ENCODE results near the gene ANO5. TPM values are rescaled to one million over a fixed set of nuclear protein-coding genes. Genes with fewer than 3 reads are reported as not detected.

Gene ANO5
- total RNA-seq, 1 experiment from 2014 or later: not detected

GRCh38 chr11:22173532-22173931 is 19.4 kb upstream of the ANO5 start:
- H3K27me3 ChIP-seq (replicated peaks; ENCODE audit: control insufficient read depth, insufficient read depth, low read length): no peaks in the 10 kb centered on the region
- Mint-ChIP-seq H3K4me3 (ENCODE audit: unreplicated experiment) (no peak overlapping the region), H3K36me3 (ENCODE audit: insufficient read depth, unreplicated experiment) (no peaks in the 10 kb centered on the region), H3K27me3 (ENCODE audit: insufficient read depth, unreplicated experiment) (peaks cover 4% of the 10 kb centered on the region), H3K27ac (ENCODE audit: unreplicated experiment) (no peak overlapping the region), H3K9me3 (ENCODE audit: unreplicated experiment) (no peaks in the 10 kb centered on the region), H3K4me1 (ENCODE audit: low read depth, unreplicated experiment) (no peaks in the 10 kb centered on the region)
- POLR2A ChIA-PET: no interaction called here
- CTCF ChIA-PET: no interaction called here
- intact Hi-C loops (cut with micrococcal nuclease; ENCODE audit: unreplicated experiment): no loop called here
- TF ChIP-seq, protein P1, sequence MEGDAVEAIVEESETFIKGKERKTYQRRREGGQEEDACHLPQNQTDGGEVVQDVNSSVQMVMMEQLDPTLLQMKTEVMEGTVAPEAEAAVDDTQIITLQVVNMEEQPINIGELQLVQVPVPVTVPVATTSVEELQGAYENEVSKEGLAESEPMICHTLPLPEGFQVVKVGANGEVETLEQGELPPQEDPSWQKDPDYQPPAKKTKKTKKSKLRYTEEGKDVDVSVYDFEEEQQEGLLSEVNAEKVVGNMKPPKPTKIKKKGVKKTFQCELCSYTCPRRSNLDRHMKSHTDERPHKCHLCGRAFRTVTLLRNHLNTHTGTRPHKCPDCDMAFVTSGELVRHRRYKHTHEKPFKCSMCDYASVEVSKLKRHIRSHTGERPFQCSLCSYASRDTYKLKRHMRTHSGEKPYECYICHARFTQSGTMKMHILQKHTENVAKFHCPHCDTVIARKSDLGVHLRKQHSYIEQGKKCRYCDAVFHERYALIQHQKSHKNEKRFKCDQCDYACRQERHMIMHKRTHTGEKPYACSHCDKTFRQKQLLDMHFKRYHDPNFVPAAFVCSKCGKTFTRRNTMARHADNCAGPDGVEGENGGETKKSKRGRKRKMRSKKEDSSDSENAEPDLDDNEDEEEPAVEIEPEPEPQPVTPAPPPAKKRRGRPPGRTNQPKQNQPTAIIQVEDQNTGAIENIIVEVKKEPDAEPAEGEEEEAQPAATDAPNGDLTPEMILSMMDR (IDR thresholded peaks at IDR 0.05; ENCODE audit: insufficient read depth in 1 of 2, low read depth in 1 of 2, low read length in 1 of 2, severe bottlenecking in 1 of 2, unreplicated experiment in 1 of 2): no peak
- no peaks in the 10 kb centered on the region for H3K4me1 ChIP-seq
- no TSS peak for BruUV-seq (replicated peaks)
- H3K4me3 ChIP-seq (ENCODE audit: low read depth, low read length): no peak overlapping the region
- H3K9me3 ChIP-seq: no peaks in the 10 kb centered on the region
- no peaks in the 10 kb centered on the region for H3K36me3 ChIP-seq (ENCODE audit: control insufficient read depth, insufficient read depth, low read length)
- no peak for DNase-seq

- Mint-ChIP-seq H3K27ac (ENCODE audit: unreplicated experiment) (no peak overlapping the region), H3K36me3 (ENCODE audit: insufficient read depth, unreplicated experiment) (no peaks in the 10 kb centered on the region), H3K27me3 (ENCODE audit: insufficient read depth, unreplicated experiment) (peaks cover 3% of the 10 kb centered on the region), H3K9me3 (ENCODE audit: unreplicated experiment) (no peaks in the 10 kb centered on the region), H3K4me1 (ENCODE audit: low read depth, unreplicated experiment) (no peaks in the 10 kb centered on the region), H3K4me3 (ENCODE audit: unreplicated experiment) (no peak overlapping the region)
- DNase-seq: no peak
- Histone ChIP-seq H3K27me3 (replicated peaks; ENCODE audit: control insufficient read depth, insufficient read depth, low read length) (no peaks in the 10 kb centered on the region), H3K36me3 (ENCODE audit: control insufficient read depth, insufficient read depth, low read length) (no peaks in the 10 kb centered on the region), H3K4me3 (ENCODE audit: low read depth, low read length) (no peak overlapping the region), H3K9me3 (no peaks in the 10 kb centered on the region), H3K4me1 (no peaks in the 10 kb centered on the region)
- TF ChIP-seq, protein P1 (IDR thresholded peaks at IDR 0.05; ENCODE audit: insufficient read depth in 1 of 2, low read depth in 1 of 2, low read length in 1 of 2, severe bottlenecking in 1 of 2, unreplicated experiment in 1 of 2): peak; percentile 10
- BruUV-seq (replicated peaks): no TSS peak
- ChIA-PET POLR2A (no interaction called here), CTCF (no interaction called here)
- intact Hi-C loops (cut with micrococcal nuclease; ENCODE audit: unreplicated experiment): no loop called here
Measured at GRCh38 chr11:22177186-22177585, 15.7 kb upstream of the ANO5 start.

DNA sequence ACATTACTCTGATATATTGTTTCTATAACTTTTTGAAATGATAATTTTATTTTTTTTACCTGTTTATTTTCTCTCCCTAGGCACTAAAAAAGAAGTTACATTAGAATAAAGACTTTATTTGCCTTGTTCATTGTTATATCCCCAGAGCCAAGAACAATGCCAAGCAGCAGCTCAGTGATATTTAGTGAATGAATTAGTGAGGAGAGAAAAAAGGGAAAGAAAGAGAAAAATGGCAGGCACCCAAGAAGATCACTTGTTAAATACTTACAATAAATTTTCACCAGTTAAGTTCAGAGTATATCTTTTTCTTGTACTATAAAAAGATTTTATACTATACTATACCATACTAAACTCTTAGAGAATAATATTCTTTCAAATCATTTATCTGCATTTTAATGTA is 13.3 kb upstream of the ANO5 start:
- H3K27ac Mint-ChIP-seq (ENCODE audit: unreplicated experiment): no peak overlapping the region
- no peaks in the 10 kb centered on the region for H3K4me1 ChIP-seq
- intact Hi-C loops (cut with micrococcal nuclease; ENCODE audit: unreplicated experiment): no loop called here
- no TSS peak for BruUV-seq (replicated peaks)
- ChIA-PET POLR2A (no interaction called here), CTCF (no interaction called here)
- no peaks in the 10 kb centered on the region for H3K36me3 Mint-ChIP-seq (ENCODE audit: insufficient read depth, unreplicated experiment)
- no peak overlapping the region for H3K4me3 ChIP-seq (ENCODE audit: low read depth, low read length)
- no peaks in the 10 kb centered on the region for H3K9me3 Mint-ChIP-seq (ENCODE audit: unreplicated experiment)
- DNase-seq: no peak
- H3K9me3 ChIP-seq: no peaks in the 10 kb centered on the region
- no peaks in the 10 kb centered on the region for H3K27me3 ChIP-seq (replicated peaks; ENCODE audit: control insufficient read depth, insufficient read depth, low read length)
- no peaks in the 10 kb centered on the region for H3K4me1 Mint-ChIP-seq (ENCODE audit: low read depth, unreplicated experiment)
- no peak overlapping the region for H3K4me3 Mint-ChIP-seq (ENCODE audit: unreplicated experiment)
- H3K36me3 ChIP-seq (ENCODE audit: control insufficient read depth, insufficient read depth, low read length): no peaks in the 10 kb centered on the region
- peaks cover 3% of the 10 kb centered on the region for H3K27me3 Mint-ChIP-seq (ENCODE audit: insufficient read depth, unreplicated experiment)
- TF ChIP-seq, protein P1 (IDR thresholded peaks at IDR 0.05; ENCODE audit: insufficient read depth in 1 of 2, low read depth in 1 of 2, low read length in 1 of 2, severe bottlenecking in 1 of 2, unreplicated experiment in 1 of 2): no peak
